Heart right ventricle (tissue), 16 donors: Measurements from ENCODE around the gene MCM7. TPM values are rescaled to one million over a fixed set of nuclear protein-coding genes. Genes with fewer than 3 reads are reported as not detected.

ENCODE experiments used
- ATAC-seq, 8 donors: fragments of 200-7000 bp; cut with Tn5 transposase; one replicate each; pipeline ENCODE4 v1.9.1; 2020; ENCODE audit warnings: mild to moderate bottlenecking in 8 of 8, moderate library complexity in 8 of 8, moderate number of reproducible peaks in 1 of 8
- DNase-seq, 2 donors: peaks; one replicate each; pipeline ENCODE4 v3.0.0-alpha.2; 2020
- H3K27ac ChIP-seq, 10 donors: fragments of 200-600 bp; sonication (generic) in 2 of 10; one replicate each; pipeline versions ENCODE4 v1.5.0 to v1.8.0; 2020 to 2022; ENCODE audit warnings: mild to moderate bottlenecking in 3 of 10
- H3K27me3 ChIP-seq, 7 donors: fragments of 200-600 bp; one replicate each; pipeline ENCODE4 v1.8.0; 2021 to 2022; ENCODE audit warnings: mild to moderate bottlenecking in 2 of 7
- H3K36me3 ChIP-seq, 9 donors: fragments of 200-600 bp; sonication (generic) in 1 of 9; one replicate each; pipeline versions ENCODE4 v1.5.0 to v1.8.0; 2020 to 2022; ENCODE audit warnings: mild to moderate bottlenecking in 2 of 9
- H3K4me1 ChIP-seq, 9 donors: fragments of 200-600 bp; sonication (generic) in 1 of 9; one replicate each; pipeline versions ENCODE4 v1.5.0 to v1.8.0; 2020 to 2022; ENCODE audit warnings: mild to moderate bottlenecking in 4 of 9
- H3K4me3 ChIP-seq, 10 donors: fragments of 200-600 bp; sonication (generic) in 2 of 10; one replicate each; pipeline versions ENCODE4 v1.5.0 to v1.8.0; 2020 to 2022; ENCODE audit warnings: mild to moderate bottlenecking in 7 of 10, moderate library complexity in 2 of 10
- H3K9me3 ChIP-seq, 11 donors: fragments of 200-600 bp in 10 of 11; sonication (generic) in 2 of 11; one replicate each; pipeline versions ENCODE4 v1.5.0 to v1.8.0; 2013 to 2022; ENCODE audit warnings: mild to moderate bottlenecking in 2 of 11, control low read depth in 1 of 11, moderate library complexity in 1 of 11
- WGBS, 2 donors: extraction: QIAGEN DNeasy Blood & Tissue Kit; methylation state at CpG; one replicate each; pipeline ENCODE4 v1.1.7; 2013; ENCODE audit warnings: inconsistent platforms in 1 of 2; 5-methylcytosine and 5-hydroxymethylcytosine counted together
- intact Hi-C, 10 donors: fragments of 100-400 bp; cut with DNase I; formaldehyde crosslinking; loops; one replicate each; pipeline versions ENCODE4 v1.11.1 to v1.14.2; 2022
- polyA plus RNA-seq, 2 donors: library from polyadenylated mRNA; stranded (reverse); fragments of 200-250 nt; gene quantifications; one replicate each; pipeline ENCODE4 v1.2.3, GENCODE V29; 2013
- total RNA-seq, 10 donors: library from RNA; stranded (reverse); fragmentation: NEBNext Ultra II Directional in 3 of 10; extraction: Animal tissue kit (Norgen Biotek cat#: 25700) in 3 of 10; gene quantifications; one replicate each; pipeline versions ENCODE4 v1.2.1 to v1.2.4, GENCODE V29; 2021 to 2023
- TF ChIP-seq, protein P1 (sequence below), 9 donors: fragments of 200-600 bp; sonication (generic) in 2 of 9; IDR thresholded peaks; one replicate each; pipeline versions ENCODE4 v1.5.0 to v1.8.0; 2021 to 2022; ENCODE audit warnings: antibody characterized with exemption in 9 of 9, mild to moderate bottlenecking in 5 of 9, moderate library complexity in 1 of 9
- donor health status: Arrhythmogenic right ventricular cardiomyopathy.
- donor health status: ischemic (EF 13 %, LVEDD 7.1; RV severe dilation, severe dysfunction).
- donor health status: healthy with polysubstance abuse.
- donor health status: DM: no; HTN: yes; CAD: no.
- donor health status: DM: no; HTN: no; CAD: no.
- donor health status: ischemic (EF 25% LVEDD 6.9; RV normal size, moderate dysfunction).
- donor health status: ischemic (EF 25% LVEDD 5.7; RV mildly dilated, moderate dysfunction).
- donor health status: healthy.
- donor health status: DM: yes; HTN: yes; CAD: no.
- donor health status: Ischemic cardiomyopathy.
- donor health status: ischemic (EF 35%, LVEDD 5.7; RV mildly dilated, moderate dysfunction).
- donor health status: nonischemic (EF 11% LVEDD 7.7; RV severe dilation, severe dysfunction).
- donor health status: DM: yes; HTN: yes; CAD: no.
- donor health status: PGD.
- donor health status: ischemic (EF 29% LVEDD 5.4; RV normal size, mild dysfunction).
- donor health status: nonischemic (EF 23%, LVEDD 6.1; RV moderate dilation, normal function).

The MCM7 gene
- total and polyA plus RNA-seq, 12 donors: 11.6 to 30.4 (median 16.5) TPM

DNA sequence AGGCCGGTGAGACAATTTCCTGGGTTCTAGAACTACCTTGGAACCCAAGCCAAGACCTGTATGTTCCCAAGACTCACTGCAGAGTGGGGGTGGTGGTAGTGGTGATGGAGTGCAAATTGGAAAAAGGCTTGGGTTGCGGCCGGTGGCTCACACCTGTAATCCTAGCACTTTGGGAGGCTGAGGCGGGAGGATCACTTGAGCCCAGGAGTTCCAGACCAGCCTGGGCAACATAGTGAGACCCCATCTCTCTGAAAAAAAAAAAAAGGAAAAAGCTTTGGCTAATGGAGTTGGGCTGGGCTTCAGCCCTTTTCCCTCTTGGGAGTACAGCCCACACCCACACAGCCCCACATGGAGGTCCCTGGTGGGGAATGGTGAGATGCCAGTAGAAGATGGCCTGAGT is 4.3 kb upstream of the MCM7 start:
- H3K36me3 ChIP-seq: peaks cover 0 to 79% (median 24%) of the 10 kb centered on the region in 9 donors
- no peak for ATAC-seq
- intact Hi-C loops: no loop called here

DNA sequence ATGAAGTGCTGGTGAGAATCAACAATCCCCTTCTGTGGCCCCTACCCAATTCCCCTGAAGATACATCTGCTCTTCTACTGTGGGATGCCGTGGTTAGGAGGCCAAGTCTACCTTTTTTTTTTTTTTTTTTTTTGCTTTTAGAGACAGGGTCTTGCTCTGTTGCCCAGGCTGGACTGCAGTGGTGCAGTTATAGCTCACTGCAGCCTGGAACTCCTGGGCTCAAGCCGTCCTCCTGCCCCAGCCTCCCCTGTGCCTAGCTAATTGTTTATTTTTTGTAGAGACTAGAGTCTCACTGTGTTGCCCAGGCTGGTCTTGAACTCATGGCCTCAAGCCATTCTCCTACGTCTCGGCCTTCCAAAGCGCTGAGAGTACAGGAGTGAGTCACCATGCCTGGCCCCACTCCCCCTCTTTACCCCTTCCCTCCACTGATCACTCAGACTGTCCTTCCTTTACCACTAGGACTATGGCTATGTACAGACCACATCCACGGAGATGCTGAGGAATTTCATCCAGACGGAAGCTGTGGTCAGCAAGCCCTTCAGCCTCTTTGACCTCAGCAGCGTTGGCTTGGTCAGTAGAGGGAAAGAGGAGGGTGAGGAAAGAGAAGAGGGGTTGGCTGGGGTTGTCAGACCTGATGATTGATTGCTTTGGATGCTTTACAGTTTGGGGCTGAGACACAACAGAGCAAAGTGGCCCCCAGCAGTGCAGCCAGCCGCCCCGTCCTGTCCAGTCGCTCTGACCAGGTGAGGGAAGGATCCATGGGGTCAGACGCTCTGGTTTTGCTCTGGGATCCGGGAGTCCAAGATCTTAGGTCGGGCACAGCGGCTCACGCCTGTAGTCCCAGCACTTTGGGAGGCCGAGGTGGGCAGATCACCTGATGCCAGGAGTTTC is 2.0 kb upstream of the MCM7 start:
- ATAC-seq: no peak
- peaks cover 3 to 32% (median 26%) of the 10 kb centered on the region in 9 donors for H3K4me1 ChIP-seq
- no peaks in the 10 kb centered on the region for H3K27me3 ChIP-seq
- intact Hi-C loops: no loop called here
- H3K27ac ChIP-seq: no peak overlapping the region
- no peaks in the 10 kb centered on the region for H3K9me3 ChIP-seq
- no peak for DNase-seq
- WGBS, 2 donors: 89 to 90% methylated on average over 17 of the region's 17 CpGs
- H3K4me3 ChIP-seq: no peak overlapping the region
- peaks cover 0 to 69% (median 26%) of the 10 kb centered on the region in 9 donors for H3K36me3 ChIP-seq
- TF ChIP-seq, protein P1, sequence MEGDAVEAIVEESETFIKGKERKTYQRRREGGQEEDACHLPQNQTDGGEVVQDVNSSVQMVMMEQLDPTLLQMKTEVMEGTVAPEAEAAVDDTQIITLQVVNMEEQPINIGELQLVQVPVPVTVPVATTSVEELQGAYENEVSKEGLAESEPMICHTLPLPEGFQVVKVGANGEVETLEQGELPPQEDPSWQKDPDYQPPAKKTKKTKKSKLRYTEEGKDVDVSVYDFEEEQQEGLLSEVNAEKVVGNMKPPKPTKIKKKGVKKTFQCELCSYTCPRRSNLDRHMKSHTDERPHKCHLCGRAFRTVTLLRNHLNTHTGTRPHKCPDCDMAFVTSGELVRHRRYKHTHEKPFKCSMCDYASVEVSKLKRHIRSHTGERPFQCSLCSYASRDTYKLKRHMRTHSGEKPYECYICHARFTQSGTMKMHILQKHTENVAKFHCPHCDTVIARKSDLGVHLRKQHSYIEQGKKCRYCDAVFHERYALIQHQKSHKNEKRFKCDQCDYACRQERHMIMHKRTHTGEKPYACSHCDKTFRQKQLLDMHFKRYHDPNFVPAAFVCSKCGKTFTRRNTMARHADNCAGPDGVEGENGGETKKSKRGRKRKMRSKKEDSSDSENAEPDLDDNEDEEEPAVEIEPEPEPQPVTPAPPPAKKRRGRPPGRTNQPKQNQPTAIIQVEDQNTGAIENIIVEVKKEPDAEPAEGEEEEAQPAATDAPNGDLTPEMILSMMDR (IDR thresholded peaks at IDR 0.05): no peak

More for the DNA sequence above, 4.3 kb upstream of the MCM7 start:
- Histone ChIP-seq H3K9me3 (no peaks in the 10 kb centered on the region), H3K27ac (no peak overlapping the region), H3K4me1 (peaks cover 0 to 13% (median 10%) of the 10 kb centered on the region in 9 donors), H3K27me3 (no peaks in the 10 kb centered on the region), H3K4me3 (no peak overlapping the region)
- WGBS, 2 donors: 90 to 96% methylated on average over 4 of the region's 4 CpGs
- no peak for DNase-seq
- TF ChIP-seq, protein P1 (IDR thresholded peaks at IDR 0.05): no peak

DNA sequence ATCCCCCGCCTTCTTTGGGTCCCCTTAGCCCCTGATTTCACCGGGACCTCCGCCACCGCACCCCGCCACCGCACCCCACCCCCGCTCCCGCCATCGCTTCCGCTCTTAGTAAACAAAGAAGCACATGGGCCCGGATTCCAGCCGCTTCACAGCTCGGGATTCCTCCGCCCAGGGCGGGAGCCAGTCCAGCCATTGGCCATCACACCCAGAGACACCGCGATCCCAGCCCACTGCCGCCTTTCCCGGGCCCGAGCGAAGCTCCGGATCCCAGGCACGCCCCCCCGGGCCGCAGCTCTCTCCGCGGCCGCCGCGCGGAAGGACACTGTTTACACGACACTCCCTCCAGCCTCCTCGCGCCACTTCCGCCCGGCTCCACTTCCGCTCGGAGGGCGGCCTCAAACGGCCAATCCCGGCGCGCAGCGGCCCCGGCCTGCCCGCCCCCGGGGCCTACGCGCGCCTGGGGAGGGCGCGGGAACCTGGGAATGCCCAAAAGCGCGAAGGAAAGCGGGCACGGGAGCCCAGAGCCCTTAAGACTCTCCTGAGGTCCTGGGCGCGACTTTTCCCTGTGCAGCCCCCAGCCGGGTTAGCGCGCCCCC is 679 bp downstream of the MCM7 start:
- peak; percentile 88 to 95 (median 93) for ATAC-seq

GRCh38 chr7:100099452-100099851 is 1.7 kb downstream of the MCM7 start:
- H3K9me3 ChIP-seq: no peaks in the 10 kb centered on the region

More for the DNA sequence above, 679 bp downstream of the MCM7 start:
- H3K9me3 ChIP-seq: no peaks in the 10 kb centered on the region
- 0% methylated on average over 58 to 61 of the region's 61 CpGs for WGBS, 2 donors
- DNase-seq: peak; percentile 93 to 95
- H3K4me1 ChIP-seq: peaks cover 3 to 32% (median 26%) of the 10 kb centered on the region in 9 donors
- no peaks in the 10 kb centered on the region for H3K27me3 ChIP-seq
- intact Hi-C loops: loop anchor here in 4 of 10 donors (1.0 to 2.0 kb wide), 3 partner anchors 18 to 52 kb away; partner anchors contain the start of genes CNPY4 (in 3 of the 4), TAF6 (in 3 of the 4) and ZSCAN21 (in 3 of the 4)
- peaks cover 0 to 69% (median 43%) of the 10 kb centered on the region in 9 donors for H3K36me3 ChIP-seq
- H3K27ac ChIP-seq: peak overlapping the region; percentile 81 to 97 (median 93)
- H3K4me3 ChIP-seq: peak overlapping the region; percentile 57 to 89 (median 78)
- TF ChIP-seq, protein P1 (IDR thresholded peaks at IDR 0.05): no peak

More at GRCh38 chr7:100099452-100099851, 1.7 kb downstream of the MCM7 start:
- Histone ChIP-seq H3K27me3 (no peaks in the 10 kb centered on the region), H3K4me1 (peaks cover 3 to 32% (median 27%) of the 10 kb centered on the region in 9 donors), H3K36me3 (peaks cover 0 to 69% (median 48%) of the 10 kb centered on the region in 9 donors), H3K4me3 (peak overlapping the region; percentile 57 to 89 (median 78)), H3K27ac (peak overlapping the region in 4 of 10 donors; percentile 93 to 97 (median 94))
- intact Hi-C loops: no loop called here
- ATAC-seq (no peak), DNase-seq (no peak)
- TF ChIP-seq, protein P1 (IDR thresholded peaks at IDR 0.05): no peak
- WGBS, 2 donors: 67% methylated on average over 12 of the region's 12 CpGs
